Gastrocnemius medialis (tissue), 4 donors: ENCODE data around the gene SLC25A41. TPM values are rescaled to one million over a fixed set of nuclear protein-coding genes. Genes with fewer than 3 reads are reported as not detected.
"Not testable (repeated sequence)": the region's sequence is repeated elsewhere in the genome, so short reads cannot be mapped to it uniquely, and the experiment has no call there.

Source experiments
- ATAC-seq, 2 donors: fragments of 150-250 bp; one replicate each; pipeline ENCODE4 v1.9.1; 2016
- DNase-seq, 2 donors: peaks; one replicate each; pipeline ENCODE4 v3.0.0-alpha.2; 2019
- H3K27ac ChIP-seq, 4 donors: fragments of 200-600 bp; sonication (generic); 1 replicate in 1 of 4; 2 replicates in 3 of 4; pipeline ENCODE4 v1.5.1; 2016 to 2018; ENCODE audit warnings: mild to moderate bottlenecking in 2 of 4, moderate library complexity in 1 of 4
- H3K27me3 ChIP-seq, 3 donors: fragments of 200-600 bp; sonication (generic) in 2 of 3; 1 replicate in 1 of 3; 2 replicates in 2 of 3; pipeline versions ENCODE4 v1.5.1 to v1.6.0; 2016 to 2019; ENCODE audit warnings: mild to moderate bottlenecking in 1 of 3, moderate library complexity in 1 of 3
- H3K36me3 ChIP-seq, 2 donors: fragments of 200-600 bp; sonication (generic) in 1 of 2; one replicate each; pipeline ENCODE4 v1.5.1; 2017 to 2018
- H3K4me1 ChIP-seq, 2 donors: fragments of 200-600 bp; sonication (generic) in 1 of 2; one replicate each; pipeline ENCODE4 v1.5.1; 2016 to 2017; ENCODE audit warnings: mild to moderate bottlenecking in 2 of 2
- H3K4me3 ChIP-seq, 4 donors: fragments of 200-600 bp; sonication (generic) in 3 of 4; 1 replicate in 1 of 4; 2 replicates in 3 of 4; pipeline ENCODE4 v1.5.1; 2016 to 2019; ENCODE audit warnings: mild to moderate bottlenecking in 2 of 4
- H3K9me3 ChIP-seq, 3 donors: fragments of 200-600 bp; sonication (generic) in 2 of 3; 1 replicate in 1 of 3; 2 replicates in 2 of 3; pipeline ENCODE4 v1.5.1; 2016 to 2019
- CTCF ChIP-seq, 5 experiments: fragments of 450-650 bp in 3 of 5; fragments of 200-600 bp in 2 of 5; sonication (generic) in 2 of 5; IDR thresholded peaks in 4 of 5; conservative IDR thresholded peaks in 1 of 5; 1 replicate in 4 of 5; 2 replicates in 1 of 5; pipeline ENCODE4 v1.5.1; 2016 to 2019; ENCODE audit warnings: antibody characterized with exemption in 5 of 5, mild to moderate bottlenecking in 3 of 5, moderate library complexity in 3 of 5
- POLR2A ChIP-seq, 2 donors: fragments of 450-650 bp; IDR thresholded peaks; one replicate each; pipeline ENCODE4 v1.6.1; 2017; ENCODE audit warnings: antibody characterized with exemption in 2 of 2, mild to moderate bottlenecking in 2 of 2, moderate library complexity in 2 of 2
- in situ Hi-C, 4 donors: fragments of 200-750 bp; cut with MboI; loops; one replicate each; pipeline versions ENCODE4 v1.15.0 to v1.8.0; 2017; ENCODE audit warnings: low sequenced_read_pairs in 4 of 4
- intact Hi-C: fragments of 100-400 bp; cut with DNase I; formaldehyde crosslinking; loops from one replicate; pipeline ENCODE4 v1.15.1; 2023; ENCODE audit warnings: low total_unique reads
- total RNA-seq, 4 donors: library from RNA; depleted of rRNA; stranded (reverse); fragments of >200 nt; gene quantifications; one replicate each; pipeline versions ENCODE4 v1.1.0 to v1.2.3, GENCODE V29; 2016

SLC25A41 gene
- total RNA-seq, 4 donors from 2014 or later = 0.42 TPM; not detected in 3

- H3K27me3 ChIP-seq = no peaks in the 10 kb centered on the region
- no peak overlapping the region for H3K4me3 ChIP-seq
- TF ChIP-seq POLR2A (IDR thresholded peaks at IDR 0.05) (no peak), CTCF (IDR thresholded peaks at IDR 0.05 in 4 of 5, conservative IDR thresholded peaks at IDR 0.05 in 1 of 5) (no peak)
- ATAC-seq (no peak), DNase-seq (no peak)
- H3K27ac ChIP-seq = no peak overlapping the region
- in situ Hi-C loops (no loop called here), intact Hi-C loops (no loop called here)
- no peaks in the 10 kb centered on the region for H3K36me3 ChIP-seq
- H3K4me1 ChIP-seq = no peaks in the 10 kb centered on the region
- no peaks in the 10 kb centered on the region for H3K9me3 ChIP-seq
These were observed 30.5 kb downstream of the SLC25A41 start for GRCh38 chr19:6402837-6403608.

GRCh38 chr19:6402058-6402457 is 31.5 kb downstream of the SLC25A41 start:
- TF ChIP-seq POLR2A (IDR thresholded peaks at IDR 0.05) (no peak), CTCF (IDR thresholded peaks at IDR 0.05 in 4 of 5, conservative IDR thresholded peaks at IDR 0.05 in 1 of 5) (no peak)
- DNase-seq (no peak), ATAC-seq (no peak)
- H3K27ac ChIP-seq = no peak overlapping the region
- in situ Hi-C loops (no loop called here), intact Hi-C loops (no loop called here)
- no peaks in the 10 kb centered on the region for H3K9me3 ChIP-seq
- H3K36me3 ChIP-seq = no peaks in the 10 kb centered on the region
- H3K27me3 ChIP-seq = no peaks in the 10 kb centered on the region
- H3K4me1 ChIP-seq = no peaks in the 10 kb centered on the region
- no peak overlapping the region for H3K4me3 ChIP-seq

- H3K9me3 ChIP-seq, DNase-seq, intact Hi-C loops, H3K36me3 ChIP-seq, H3K4me1 ChIP-seq, H3K4me3 ChIP-seq, in situ Hi-C loops, ATAC-seq, H3K27me3 ChIP-seq, H3K27ac ChIP-seq: not testable (repeated sequence)
These were observed 33.3 kb downstream of the SLC25A41 start for GRCh38 chr19:6400062-6400944.

- H3K9me3 ChIP-seq = no peaks in the 10 kb centered on the region
- in situ Hi-C loops = loop anchor here in 1 of 4 donors (25.0 kb wide), 1 partner anchor 341 kb away; the partner anchor contains the start of genes GPR108 and TRIP10
- peaks cover 6 to 15% of the 10 kb centered on the region in 2 donors for H3K4me1 ChIP-seq
- DNase-seq = no peak
- no peak overlapping the region for H3K4me3 ChIP-seq
- intact Hi-C loops = no loop called here
- H3K27me3 ChIP-seq = no peaks in the 10 kb centered on the region
- no peaks in the 10 kb centered on the region for H3K36me3 ChIP-seq
- TF ChIP-seq POLR2A (IDR thresholded peaks at IDR 0.05) = no peak
- no peak for TF ChIP-seq CTCF (IDR thresholded peaks at IDR 0.05 in 4 of 5, conservative IDR thresholded peaks at IDR 0.05 in 1 of 5)
- ATAC-seq = no peak
- H3K27ac ChIP-seq = no peak overlapping the region
These were observed 37.3 kb downstream of the SLC25A41 start for GRCh38 chr19:6396305-6396704.

- H3K36me3 ChIP-seq = peaks cover 0 to 3% of the 10 kb centered on the region in 2 donors
- no peak overlapping the region for H3K4me3 ChIP-seq
- no peaks in the 10 kb centered on the region for H3K27me3 ChIP-seq
- TF ChIP-seq CTCF (IDR thresholded peaks at IDR 0.05 in 4 of 5, conservative IDR thresholded peaks at IDR 0.05 in 1 of 5) (no peak), POLR2A (IDR thresholded peaks at IDR 0.05) (no peak)
- in situ Hi-C loops = loop anchor here in 1 of 4 donors (25.0 kb wide), 1 partner anchor 342 kb away; the partner anchor contains the start of genes GPR108 and TRIP10
- peaks cover 6 to 15% of the 10 kb centered on the region in 2 donors for H3K4me1 ChIP-seq
- ATAC-seq (no peak), DNase-seq (no peak)
- H3K9me3 ChIP-seq = no peaks in the 10 kb centered on the region
- intact Hi-C loops = no loop called here
- no peak overlapping the region for H3K27ac ChIP-seq
These were observed 38.7 kb downstream of the SLC25A41 start for GRCh38 chr19:6394831-6395230.
